GM12878 (cell line): ENCODE data around the gene NFAT5.

Experiments used
- EZH2 ChIP-seq: IDR thresholded peaks from 2 replicates; pipeline ENCODE4 v1.6.1; 2012; ENCODE audit warnings: low read depth, mild to moderate bottlenecking, control low read depth, inconsistent platforms, low read length, borderline replicate concordance; ENCODE audit not compliant: control insufficient read depth
- MYC ChIP-seq: IDR thresholded peaks from 2 replicates; pipeline ENCODE4 v1.6.1; 2011; ENCODE audit warnings: mild to moderate bottlenecking, low read length, moderate library complexity, inconsistent platforms; ENCODE audit not compliant: insufficient read depth, insufficient replicate concordance, insufficient read length, severe bottlenecking
- REST ChIP-seq: IDR thresholded peaks from 2 replicates; pipeline ENCODE4 v1.6.1; 2012; ENCODE audit warnings: mild to moderate bottlenecking, low read depth, low read length
- SIN3A ChIP-seq: IDR thresholded peaks from 2 replicates; pipeline ENCODE4 v1.6.1; 2012; ENCODE audit warnings: low read depth, low read length, improper control_type of control experiment

GRCh38 chr16:69589434-69590269 is 23.9 kb downstream of the NFAT5 start:
- TF ChIP-seq MYC (no peak), REST (no peak), SIN3A (no peak), EZH2 (no peak)
